CD1c-positive myeloid dendritic cell (primary cell): Measurements from ENCODE around the gene CLK4.

Experiments
- DNase-seq: peaks from one replicate; pipeline ENCODE4 v3.0.0-alpha.2; 2016; ENCODE audit errors: extremely low spot score

Gene CLK4

GRCh38 chr5:178587763-178588611 lies 38.9 kb downstream of the CLK4 start:
- DNase-seq = no peak

GRCh38 chr5:178586396-178586795 lies 40.5 kb downstream of the CLK4 start:
- no peak for DNase-seq

GRCh38 chr5:178585421-178585820 lies 41.4 kb downstream of the CLK4 start:
- peak; percentile 11 for DNase-seq

GRCh38 chr5:178583279-178583678 lies 43.6 kb downstream of the CLK4 start:
- DNase-seq = no peak

- DNase-seq = no peak
Observed at GRCh38 chr5:178582291-178582690, 44.6 kb downstream of the CLK4 start.

- DNase-seq = no peak
Observed at GRCh38 chr5:178581621-178582020, 45.2 kb downstream of the CLK4 start.

- DNase-seq = no peak
Observed at GRCh38 chr5:178580271-178580955, 46.4 kb downstream of the CLK4 start.

- DNase-seq = no peak
Observed at GRCh38 chr5:178577944-178578343, 48.9 kb downstream of the CLK4 start.

- no peak for DNase-seq
Observed at GRCh38 chr5:178577376-178577839, 49.4 kb downstream of the CLK4 start.

- DNase-seq = no peak
Observed at GRCh38 chr5:178576591-178577351, 50.1 kb downstream of the CLK4 start.

- no peak for DNase-seq
Observed at GRCh38 chr5:178573216-178573615, 53.6 kb downstream of the CLK4 start.

- no peak for DNase-seq
Observed at GRCh38 chr5:178572617-178573016, 54.2 kb downstream of the CLK4 start.

- no peak for DNase-seq
Observed at GRCh38 chr5:178569485-178569884, 57.4 kb downstream of the CLK4 start.

GRCh38 chr5:178564811-178565550 lies 61.9 kb downstream of the CLK4 start:
- no peak for DNase-seq

GRCh38 chr5:178564397-178564796 lies 62.5 kb downstream of the CLK4 start:
- DNase-seq = no peak

- no peak for DNase-seq
Observed at GRCh38 chr5:178563621-178564020, 63.2 kb downstream of the CLK4 start.

GRCh38 chr5:178561746-178562264 lies 65.0 kb downstream of the CLK4 start:
- DNase-seq = no peak

- DNase-seq = no peak
Observed at GRCh38 chr5:178560911-178561310, 65.9 kb downstream of the CLK4 start.

GRCh38 chr5:178557416-178557815 lies 69.4 kb downstream of the CLK4 start:
- no peak for DNase-seq

GRCh38 chr5:178555771-178556211 lies 71.1 kb downstream of the CLK4 start:
- no peak for DNase-seq

- no peak for DNase-seq
Observed at GRCh38 chr5:178555005-178555404, 71.8 kb downstream of the CLK4 start.
